DMS 273 (cell line): ENCODE data around the gene IQCC.

Source experiments
- DNase-seq: peaks from one replicate; lab custom pipeline; 2025; ENCODE audit not compliant: unreplicated experiment; lab: John Stamatoyannopoulos, UW

IQCC gene

GRCh38 chr1:32195531-32195930 is 9.9 kb upstream of the IQCC start:
- no peak for DNase-seq

- no peak for DNase-seq
Observed at GRCh38 chr1:32195972-32196823, 9.3 kb upstream of the IQCC start.

DNA sequence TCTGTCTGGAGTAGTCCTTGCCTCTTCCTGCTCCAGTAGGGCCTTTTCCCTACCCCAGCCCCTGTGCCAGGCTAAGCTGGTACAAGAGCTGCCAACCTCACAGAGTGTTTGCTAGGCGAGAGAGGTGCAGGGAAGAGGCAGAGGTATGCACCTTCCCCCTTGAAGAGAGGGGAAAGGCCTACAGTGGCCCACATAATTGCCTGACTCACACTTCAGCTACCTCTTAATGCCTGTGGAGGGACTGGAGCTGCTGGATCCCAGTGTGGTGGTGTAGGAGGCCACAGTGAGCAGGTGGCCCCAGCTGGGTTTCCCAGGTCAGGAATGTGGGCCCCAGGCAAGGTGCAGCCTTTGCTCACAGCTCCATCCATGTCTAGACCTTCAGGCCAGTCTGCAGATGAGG is 8.4 kb upstream of the IQCC start:
- DNase-seq: no peak

DNA sequence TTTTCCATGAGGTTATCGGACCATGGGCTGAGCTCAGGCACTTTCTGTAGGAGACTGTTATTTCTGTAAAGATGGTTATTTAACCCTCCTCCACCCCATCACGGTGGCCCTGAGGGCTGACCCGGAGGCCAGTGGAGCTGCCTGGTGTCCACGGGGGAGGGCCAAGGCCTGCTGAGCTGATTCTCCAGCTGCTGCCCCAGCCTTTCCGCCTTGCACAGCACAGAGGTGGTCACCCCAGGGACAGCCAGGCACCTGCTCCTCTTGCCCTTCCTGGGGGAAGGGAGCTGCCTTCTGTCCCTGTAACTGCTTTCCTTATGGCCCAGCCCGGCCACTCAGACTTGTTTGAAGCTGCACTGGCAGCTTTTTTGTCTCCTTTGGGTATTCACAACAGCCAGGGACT is 7.6 kb upstream of the IQCC start:
- DNase-seq: peak; percentile 35

- DNase-seq: no peak
Observed at GRCh38 chr1:32198237-32199042, 7.0 kb upstream of the IQCC start.

DNA sequence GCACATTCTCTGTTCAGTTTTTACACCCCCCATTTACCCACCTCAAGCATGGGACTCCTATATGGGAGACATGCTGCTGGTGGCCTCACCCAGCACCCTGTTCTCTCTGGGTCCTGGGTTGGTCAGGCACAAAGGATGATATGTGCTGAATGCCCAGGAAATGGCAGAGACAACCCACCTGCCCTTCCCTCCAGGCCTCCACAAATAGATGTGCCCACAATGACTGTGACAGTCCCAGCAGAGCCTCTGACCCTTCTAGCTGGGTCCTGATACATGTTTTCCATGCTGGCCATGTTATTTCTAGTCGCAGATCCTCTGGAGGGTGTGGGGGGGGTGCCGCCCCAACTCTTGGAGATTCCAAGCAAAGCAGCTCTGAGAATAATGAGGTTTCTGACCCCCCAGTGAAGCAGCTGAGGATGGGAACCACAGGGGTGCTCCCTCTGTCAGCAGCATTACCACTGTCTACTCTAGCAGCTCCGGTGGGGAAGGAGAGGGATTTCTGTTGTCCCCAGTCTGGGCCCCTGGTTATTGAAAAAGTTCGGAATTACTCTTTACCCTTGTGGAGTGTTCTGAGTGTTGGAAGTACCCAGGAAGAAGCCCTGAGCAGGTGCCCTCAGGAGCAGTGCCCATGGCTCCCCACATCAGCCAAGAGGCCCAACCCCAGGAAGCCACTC is 6.3 kb upstream of the IQCC start:
- DNase-seq: no peak

- peak; percentile 54 for DNase-seq
Observed at GRCh38 chr1:32199717-32200072, 5.8 kb upstream of the IQCC start.

- DNase-seq: peak; percentile 82
Observed at GRCh38 chr1:32200226-32201010, 5.1 kb upstream of the IQCC start, which contains the start of gene CCDC28B. CCDC28B (plus strand) TSS chr1:32200595; CDS start chr1:32201936, 1,341 bp downstream.

DNA sequence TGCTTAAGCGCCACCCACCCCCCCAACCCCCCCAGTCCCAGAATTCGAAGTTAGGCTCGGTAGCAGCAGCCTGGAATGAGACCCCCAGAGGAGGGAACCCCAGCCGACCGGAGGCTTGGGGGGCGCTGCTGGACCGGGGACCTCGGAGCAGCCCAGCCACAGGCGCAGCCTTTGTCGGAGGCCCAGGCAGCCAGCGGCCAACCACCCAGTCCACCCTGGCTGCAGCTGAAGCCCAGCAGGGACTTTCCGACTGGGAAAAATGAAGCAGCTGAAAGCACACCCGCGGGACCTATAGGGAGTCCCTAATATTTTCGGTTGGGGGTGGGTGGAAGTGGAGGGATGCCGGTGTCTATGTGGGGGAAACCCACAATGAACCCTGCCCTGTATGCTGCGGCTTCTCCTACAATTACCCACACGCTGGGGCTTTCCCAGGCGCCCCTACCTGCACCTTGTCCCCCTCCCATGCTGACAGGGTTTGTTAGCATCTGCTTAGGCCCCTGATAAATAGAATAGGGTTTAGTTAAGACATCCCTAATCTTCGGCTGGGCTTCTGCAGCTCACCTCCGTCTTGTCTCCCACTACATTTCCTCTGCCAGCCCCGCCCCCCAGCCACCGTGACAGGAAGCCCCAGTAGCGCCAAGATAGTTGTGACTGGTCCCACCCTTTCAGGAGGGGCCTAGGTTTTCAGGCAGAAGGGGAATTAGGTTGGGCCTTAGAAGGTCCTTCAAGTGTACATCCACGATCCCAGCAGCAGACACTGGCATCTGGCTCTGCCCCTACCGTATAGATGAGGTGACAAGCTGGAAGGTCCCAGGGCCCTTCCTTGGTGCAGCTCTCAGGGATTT is 4.2 kb upstream of the IQCC start:
- DNase-seq: no peak

GRCh38 chr1:32204943-32205361 is 519 bp upstream of the IQCC start:
- no peak for DNase-seq

GRCh38 chr1:32208469-32208868 is 3.0 kb downstream of the IQCC start:
- no peak for DNase-seq

GRCh38 chr1:32208891-32209328 is 3.4 kb downstream of the IQCC start, which contains the start of gene DCDC2B:
DCDC2B (plus strand) TSS chr1:32209089; CDS start chr1:32209094, 5 bp downstream.
- DNase-seq: peak; percentile 98

DNA sequence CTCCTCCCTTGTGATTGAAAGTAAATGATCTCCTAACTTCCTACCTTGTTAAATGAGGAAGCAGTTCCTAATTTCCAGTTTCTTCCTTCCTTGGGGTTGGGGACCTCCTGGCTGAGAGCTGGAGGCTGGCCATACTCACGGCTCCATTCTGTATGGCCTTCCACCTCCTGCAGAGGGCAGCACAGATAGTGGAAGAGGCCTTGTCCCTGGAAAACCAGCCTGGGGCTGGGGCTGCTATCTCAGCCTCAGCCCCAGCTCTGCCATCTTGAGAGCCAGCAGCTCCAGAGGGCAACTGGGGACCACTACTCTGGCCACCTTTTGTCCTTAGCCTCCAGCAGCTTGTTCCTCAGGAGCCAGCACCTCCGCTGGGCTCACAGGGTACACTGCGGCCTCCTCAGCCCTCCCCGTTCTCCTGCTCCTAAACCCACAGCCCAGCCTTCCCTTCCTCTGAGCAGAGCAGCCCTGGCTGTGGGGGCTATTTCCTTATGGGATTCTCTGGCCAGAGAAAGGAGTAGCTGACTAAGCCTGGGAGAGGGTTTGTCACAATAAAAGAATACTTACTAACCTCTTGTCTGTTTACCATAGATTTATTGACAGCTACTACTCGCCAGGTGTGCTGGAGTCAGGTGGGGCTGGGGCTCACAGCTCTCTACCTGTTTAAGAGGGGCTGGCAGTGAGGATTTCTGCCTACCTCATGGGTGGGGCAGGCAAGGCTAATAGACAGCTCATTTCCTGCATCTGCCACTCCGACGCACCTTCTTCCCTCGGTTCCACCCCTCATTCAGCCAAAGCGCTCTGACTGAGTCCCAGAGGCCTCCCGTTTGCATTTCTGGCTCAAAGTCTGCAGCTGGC is 10.4 kb downstream of the IQCC start:
- peak; percentile 87 for DNase-seq

DNA sequence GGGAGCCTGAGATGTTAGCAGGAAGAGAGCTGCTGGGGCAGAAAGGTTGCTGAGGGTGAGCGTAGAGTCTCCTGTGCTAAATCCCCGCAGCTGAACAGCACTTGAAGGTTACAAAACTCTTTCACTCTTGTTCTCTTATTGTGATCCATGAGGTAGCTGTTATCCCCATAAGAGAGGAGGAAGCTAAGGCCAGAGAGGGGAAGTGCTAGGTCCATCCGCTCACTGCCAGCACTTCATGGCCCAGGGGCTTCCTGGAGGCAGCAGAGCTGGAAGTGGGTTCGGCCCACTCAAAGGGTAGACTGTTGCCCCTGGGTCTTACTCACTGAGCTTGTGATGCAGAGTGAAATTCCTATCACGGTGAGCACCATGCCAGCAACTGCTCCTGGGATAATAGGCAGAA is 11.1 kb downstream of the IQCC start:
- DNase-seq: no peak

- no peak for DNase-seq
Observed at GRCh38 chr1:32219022-32219421, 13.6 kb downstream of the IQCC start.

- no peak for DNase-seq
Observed at GRCh38 chr1:32220746-32221580, 15.5 kb downstream of the IQCC start.

- no peak for DNase-seq
Observed at GRCh38 chr1:32221581-32221979, 16.1 kb downstream of the IQCC start.
